Stimulated activated CD4-positive, alpha-beta T cell treated with anti-CD3 and anti-CD28 coated beads, Interleukin-1b, Interleukin-23, amount 100 ng/mL, for 4 hours (primary cell): ENCODE results near the gene BCL11A.
"Not testable (repeated sequence)": the region's sequence is repeated elsewhere in the genome, so short reads cannot be mapped to it uniquely, and the experiment has no call there.

Experiments
- DNase-seq, 2 donors: peaks; one replicate each; pipeline ENCODE4 v3.0.0-alpha.2; 2020; ENCODE audit warnings: low read depth in 2 of 2

The BCL11A gene

GRCh38 chr2:60433018-60433596 lies 120.3 kb downstream of the BCL11A start:
- no peak for DNase-seq

- no peak for DNase-seq
Measured at GRCh38 chr2:60432035-60432601, 121.3 kb downstream of the BCL11A start.

- DNase-seq = no peak
Measured at GRCh38 chr2:60429681-60430080, 123.8 kb downstream of the BCL11A start.

GRCh38 chr2:60426880-60427279 lies 126.6 kb downstream of the BCL11A start:
- no peak for DNase-seq

- DNase-seq = no peak
Measured at GRCh38 chr2:60426341-60426740, 127.1 kb downstream of the BCL11A start.

- no peak for DNase-seq
Measured at GRCh38 chr2:60424233-60424632, 129.2 kb downstream of the BCL11A start.

- DNase-seq = no peak
Measured at GRCh38 chr2:60423505-60423904, 129.9 kb downstream of the BCL11A start.

- no peak for DNase-seq
Measured at GRCh38 chr2:60422826-60423483, 130.5 kb downstream of the BCL11A start.

GRCh38 chr2:60417210-60417609 lies 136.2 kb downstream of the BCL11A start:
- DNase-seq = not testable (repeated sequence)

GRCh38 chr2:60416221-60417008 lies 137.0 kb downstream of the BCL11A start:
- no peak for DNase-seq

GRCh38 chr2:60415814-60416213 lies 137.6 kb downstream of the BCL11A start:
- no peak for DNase-seq

GRCh38 chr2:60414495-60415138 lies 138.8 kb downstream of the BCL11A start:
- DNase-seq = no peak

- no peak for DNase-seq
Measured at GRCh38 chr2:60413814-60414168, 139.7 kb downstream of the BCL11A start.

GRCh38 chr2:60413069-60413813 lies 140.2 kb downstream of the BCL11A start:
- no peak for DNase-seq

- no peak for DNase-seq
Measured at GRCh38 chr2:60412620-60413019, 140.8 kb downstream of the BCL11A start.

- DNase-seq = no peak
Measured at GRCh38 chr2:60412027-60412426, 141.4 kb downstream of the BCL11A start.

- no peak for DNase-seq
Measured at GRCh38 chr2:60411295-60411694, 142.2 kb downstream of the BCL11A start.

GRCh38 chr2:60410456-60411146 lies 142.9 kb downstream of the BCL11A start:
- DNase-seq = no peak

GRCh38 chr2:60409531-60409871 lies 144.0 kb downstream of the BCL11A start:
- DNase-seq = no peak

GRCh38 chr2:60408811-60409530 lies 144.5 kb downstream of the BCL11A start:
- DNase-seq = no peak
